NK-92 treated with Interleukin-12 subunit alpha and Interleukin-12 subunit beta, amount 100 ng/mL, for 24 hours (cell line): Measurements from ENCODE around the gene CCDC92.

Source experiments
- DNase-seq: peaks from one replicate; lab custom pipeline; 2025; lab: John Stamatoyannopoulos, UW

CCDC92 gene

DNA sequence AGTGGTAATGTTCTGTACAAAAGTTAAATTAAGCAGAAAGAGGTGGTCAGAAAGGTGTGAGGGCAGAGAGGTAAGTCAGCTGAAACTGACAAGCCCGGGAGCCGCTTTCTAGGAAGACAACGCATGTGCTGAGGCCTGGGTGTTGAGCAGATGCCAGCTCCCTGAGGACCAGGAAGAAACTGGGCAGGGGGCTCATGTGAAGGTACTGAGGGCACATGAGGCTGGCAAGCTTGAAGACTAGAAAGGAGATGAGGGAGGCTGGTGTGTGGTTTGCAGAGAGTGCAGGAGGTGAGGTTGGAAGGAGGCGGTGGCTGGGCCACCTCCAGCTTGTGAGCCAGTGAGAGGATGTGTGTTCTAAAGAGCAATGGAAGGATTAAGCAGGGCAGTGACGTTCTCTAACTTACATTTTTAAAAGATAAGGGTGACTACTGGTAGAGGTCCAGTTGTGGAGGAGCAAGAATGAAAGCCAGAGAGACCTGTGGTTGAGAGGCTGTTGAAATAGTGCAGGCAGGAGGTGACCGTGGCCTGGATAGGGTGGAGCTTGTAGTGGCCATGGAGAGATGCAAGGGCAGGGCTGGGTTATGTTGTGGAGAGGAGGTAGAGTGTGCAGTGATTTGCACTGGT is 29.5 kb upstream of the CCDC92 start:
- no peak for DNase-seq

- no peak for DNase-seq
Observed at GRCh38 chr12:124001343-124001742, 28.7 kb upstream of the CCDC92 start.

DNA sequence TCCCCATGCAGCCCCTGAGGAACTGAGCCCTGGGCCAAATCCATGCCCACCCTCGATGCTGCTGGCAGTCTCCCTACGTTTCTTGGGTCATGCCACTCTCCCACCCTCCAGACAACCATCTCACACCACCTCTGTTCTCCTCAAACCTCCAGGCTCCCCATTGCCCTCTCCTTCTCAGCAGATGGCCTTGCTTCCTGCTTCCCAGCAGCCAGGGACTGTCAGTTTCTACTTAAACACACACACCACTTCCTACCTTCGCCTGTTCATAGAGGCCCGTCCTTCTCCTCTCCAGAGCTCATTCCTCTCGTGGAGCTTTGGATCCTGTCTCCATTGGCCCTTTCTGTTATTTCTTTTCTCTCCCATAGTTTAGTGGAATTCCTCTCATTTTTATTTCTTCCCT is 27.5 kb upstream of the CCDC92 start:
- DNase-seq = no peak

DNA sequence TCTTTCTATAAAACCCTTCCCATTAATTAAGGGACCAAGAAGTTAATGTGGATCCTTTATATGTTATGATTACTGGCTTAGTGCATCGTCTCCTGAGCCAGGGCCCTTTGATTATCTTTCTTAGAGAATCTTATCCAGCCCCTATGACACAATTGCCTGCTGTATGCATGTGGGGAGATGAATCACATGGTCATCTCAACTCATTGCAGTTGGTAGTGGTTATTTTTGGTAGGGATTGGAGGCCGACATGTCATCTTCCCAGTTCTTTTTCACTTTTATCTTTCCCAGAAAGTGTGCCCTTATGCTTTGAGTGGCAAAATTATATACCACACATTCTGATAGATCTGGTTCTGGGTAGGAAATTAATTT is 26.3 kb upstream of the CCDC92 start:
- DNase-seq = no peak

GRCh38 chr12:123998344-123998990 is 25.8 kb upstream of the CCDC92 start:
- DNase-seq = no peak

DNA sequence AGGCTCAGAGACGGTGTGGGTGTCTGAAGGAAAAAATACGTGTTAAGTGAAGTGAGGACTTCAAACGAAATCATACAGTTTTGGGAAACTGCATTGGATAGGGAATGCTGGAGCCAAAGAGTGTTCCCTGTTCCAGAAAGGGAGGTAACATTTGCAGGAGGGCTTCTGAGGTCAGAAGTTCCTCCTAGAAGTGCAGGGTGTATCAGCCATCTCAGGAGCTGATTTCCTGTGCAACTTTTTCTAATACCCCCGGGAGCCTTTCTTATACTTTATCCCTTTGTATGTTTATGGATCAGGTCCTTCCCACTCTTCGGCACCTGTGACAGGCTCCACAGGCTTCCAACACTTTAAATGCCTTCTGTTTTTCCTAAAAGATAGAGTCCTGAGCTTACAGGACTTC is 25.3 kb upstream of the CCDC92 start:
- no peak for DNase-seq

DNA sequence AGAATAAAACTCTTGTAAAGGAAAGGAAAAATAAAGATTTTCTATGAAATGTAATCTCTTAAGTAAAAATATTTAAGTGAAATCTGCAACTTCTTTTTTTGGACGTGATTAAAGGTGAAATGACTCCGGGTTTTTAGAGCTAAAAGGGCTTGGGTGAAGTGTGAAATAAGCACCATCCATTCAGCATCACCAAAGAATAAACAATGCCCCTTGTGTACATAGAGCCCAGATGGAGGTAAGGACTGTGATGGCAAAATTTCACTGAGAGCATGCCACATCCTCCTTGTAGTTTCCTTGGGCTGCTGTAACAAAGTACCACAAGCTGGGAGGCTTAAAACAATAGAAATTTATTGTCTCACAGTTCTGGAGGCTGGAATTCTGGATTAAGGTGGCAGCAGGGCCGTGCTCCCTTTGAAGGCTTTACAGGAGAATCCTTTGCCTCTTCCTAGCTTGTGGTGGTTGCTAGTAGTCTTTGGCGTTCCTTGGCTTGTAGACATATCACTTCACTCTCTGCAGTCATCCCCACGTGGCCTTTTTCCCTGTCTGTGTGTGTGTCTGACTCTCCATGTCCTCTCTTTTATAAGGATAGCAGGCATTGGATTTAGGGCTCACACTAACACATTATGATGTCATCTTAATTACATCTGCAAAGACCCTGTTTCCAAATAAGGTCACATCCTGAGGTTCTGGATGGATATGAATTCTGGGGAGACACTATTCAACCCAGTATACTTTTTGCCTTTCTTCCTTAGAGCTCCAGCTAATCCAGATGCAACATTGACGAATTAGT is 24.6 kb upstream of the CCDC92 start:
- no peak for DNase-seq

- no peak for DNase-seq
Observed at GRCh38 chr12:123996581-123996980, 23.9 kb upstream of the CCDC92 start.

DNA sequence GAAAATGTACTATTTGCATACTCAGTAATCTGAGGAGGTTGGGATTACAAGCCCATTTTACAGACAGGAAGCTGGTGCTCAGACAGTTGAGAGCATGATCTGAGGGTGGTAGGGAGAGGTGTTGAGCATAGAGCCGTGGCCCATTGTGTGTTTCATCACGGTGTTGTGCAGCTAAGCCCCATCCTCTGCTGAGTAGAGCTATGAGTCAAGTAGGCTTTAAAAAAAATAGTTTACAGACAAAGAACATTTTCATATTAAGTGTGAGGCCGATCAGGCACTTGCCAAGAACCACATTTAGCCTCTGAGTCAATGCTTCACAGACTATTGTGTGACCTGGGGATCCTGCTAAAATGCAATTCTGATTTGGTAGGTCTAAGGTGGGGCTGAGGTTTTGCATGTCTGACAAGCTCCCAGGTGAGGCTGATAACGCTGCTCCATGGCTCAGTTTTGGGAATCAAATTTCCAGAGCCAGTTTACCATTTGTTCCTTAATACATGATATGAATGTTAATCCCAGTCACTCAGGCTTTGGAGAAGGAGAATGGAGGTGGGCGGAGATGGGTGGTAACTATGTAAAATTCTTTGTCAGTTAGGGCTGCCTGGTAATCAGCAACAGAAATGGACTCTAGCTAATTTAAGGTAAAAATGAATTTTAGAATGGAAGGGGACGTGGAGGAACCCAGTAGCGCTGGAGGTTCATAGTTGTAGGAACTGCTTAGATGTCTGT is 22.6 kb upstream of the CCDC92 start:
- peak; percentile 63 for DNase-seq

- no peak for DNase-seq
Observed at GRCh38 chr12:123992118-123992825, 19.6 kb upstream of the CCDC92 start.

- DNase-seq = no peak
Observed at GRCh38 chr12:123991372-123991951, 18.8 kb upstream of the CCDC92 start.

- DNase-seq = no peak
Observed at GRCh38 chr12:123990511-123990910, 17.9 kb upstream of the CCDC92 start.

GRCh38 chr12:123989753-123990152 is 17.1 kb upstream of the CCDC92 start:
- DNase-seq = no peak

DNA sequence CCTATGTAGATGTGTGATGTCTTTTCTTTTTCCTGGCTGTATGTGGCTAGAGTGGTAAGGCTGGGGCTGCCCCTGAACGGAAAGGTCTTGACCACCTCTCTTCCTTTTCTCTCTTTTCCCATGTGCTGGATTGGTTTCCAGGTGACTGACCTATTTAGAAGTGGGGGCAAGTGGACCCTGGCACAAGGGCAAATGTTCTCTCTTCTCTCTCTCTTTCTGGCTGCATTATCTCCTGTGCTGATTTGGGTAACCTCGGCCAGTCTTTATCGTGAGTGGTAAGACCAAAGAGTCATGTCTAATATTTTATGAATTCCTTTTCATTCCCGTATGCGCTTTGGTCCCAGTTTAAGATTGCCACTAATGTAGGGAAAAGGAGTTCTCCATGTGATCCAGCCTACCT is 16.5 kb upstream of the CCDC92 start:
- no peak for DNase-seq

DNA sequence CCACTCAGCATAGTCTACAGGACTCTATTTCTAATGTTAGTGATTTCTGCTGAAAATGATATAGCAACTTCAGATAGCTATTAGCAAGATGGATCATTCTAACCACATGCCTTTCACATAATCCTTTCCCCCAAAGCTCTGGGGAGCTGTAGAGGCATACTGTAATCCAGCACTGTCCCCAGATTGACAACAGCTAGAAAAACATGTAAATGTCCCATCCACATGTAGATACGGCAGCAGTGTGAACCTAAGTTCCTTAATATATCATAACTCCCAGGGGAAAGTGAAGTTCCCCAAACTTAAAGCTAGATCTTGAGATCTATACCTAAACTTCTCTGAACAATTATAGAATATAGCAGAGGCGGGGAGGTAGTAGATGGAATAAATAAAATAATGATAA is 14.4 kb upstream of the CCDC92 start:
- DNase-seq = no peak

DNA sequence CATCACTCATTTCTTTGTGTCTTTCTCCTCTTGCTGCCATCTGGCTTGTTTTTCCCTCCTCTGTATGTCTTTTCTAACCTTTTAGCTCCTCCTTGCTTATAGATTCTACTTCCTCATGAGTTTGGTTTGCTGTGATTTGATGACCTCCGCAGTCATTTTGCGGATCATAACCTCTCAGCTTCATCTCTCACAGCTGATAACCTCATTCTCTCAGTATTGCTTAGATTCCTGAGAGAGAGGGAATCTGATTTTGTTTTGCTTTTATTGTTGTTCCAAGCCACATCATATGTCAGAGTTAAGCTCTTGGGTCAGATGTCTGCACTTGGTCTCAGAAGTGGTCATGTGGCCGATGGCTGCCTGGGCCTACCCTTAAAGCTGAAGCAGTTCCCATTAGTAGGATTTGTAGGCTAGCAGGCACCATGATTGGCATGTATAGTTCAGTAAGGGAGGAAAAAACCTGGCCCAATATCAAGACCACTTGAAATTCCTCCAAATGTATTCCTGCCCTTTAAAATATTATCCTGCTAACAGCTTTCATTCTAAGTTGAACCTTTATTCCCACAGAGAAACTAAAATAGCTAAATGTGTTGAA is 13.8 kb upstream of the CCDC92 start:
- no peak for DNase-seq

DNA sequence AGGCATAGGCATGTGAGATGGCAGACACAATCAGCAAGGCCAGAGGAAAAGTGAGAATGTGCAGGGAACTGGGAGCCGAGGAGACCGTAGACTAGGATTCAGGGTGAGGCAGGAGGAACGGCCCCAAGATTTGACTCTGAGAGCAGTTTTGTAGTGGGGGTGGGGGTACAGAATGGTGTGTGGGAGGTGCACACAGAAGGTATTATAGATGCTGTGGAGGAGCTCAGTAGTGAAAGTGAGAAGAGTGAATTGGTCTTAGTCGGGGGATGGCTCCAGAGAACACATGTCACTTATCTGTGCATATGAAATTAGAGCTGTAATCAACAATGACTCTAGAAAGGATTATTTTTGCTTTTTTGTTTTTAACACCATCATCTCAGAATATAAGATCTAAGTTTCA is 12.3 kb upstream of the CCDC92 start:
- no peak for DNase-seq

- no peak for DNase-seq
Observed at GRCh38 chr12:123983822-123984485, 11.3 kb upstream of the CCDC92 start.

- DNase-seq = no peak
Observed at GRCh38 chr12:123982269-123982668, 9.6 kb upstream of the CCDC92 start.

DNA sequence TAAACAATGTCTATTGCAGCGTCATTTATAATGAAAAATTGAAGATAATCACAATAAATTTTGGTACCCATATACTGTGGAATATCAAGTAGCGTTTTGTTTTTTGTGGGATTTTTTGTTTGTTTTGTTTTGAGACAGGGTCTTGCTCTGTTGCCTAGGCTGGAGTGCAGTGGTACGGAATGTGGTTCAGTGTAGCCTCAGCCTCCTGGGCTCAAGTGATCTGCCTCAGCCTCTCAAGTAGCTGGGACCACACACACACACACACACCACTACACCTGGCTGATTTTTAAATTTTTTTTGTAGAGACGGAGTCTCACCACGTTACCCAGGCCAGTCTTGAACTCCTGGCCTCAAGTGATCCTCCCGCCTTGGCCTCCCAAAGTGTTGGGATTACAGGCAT is 6.9 kb upstream of the CCDC92 start:
- no peak for DNase-seq
